ENCODE data around the gene PAQR8.

PAQR8 gene

DNA sequence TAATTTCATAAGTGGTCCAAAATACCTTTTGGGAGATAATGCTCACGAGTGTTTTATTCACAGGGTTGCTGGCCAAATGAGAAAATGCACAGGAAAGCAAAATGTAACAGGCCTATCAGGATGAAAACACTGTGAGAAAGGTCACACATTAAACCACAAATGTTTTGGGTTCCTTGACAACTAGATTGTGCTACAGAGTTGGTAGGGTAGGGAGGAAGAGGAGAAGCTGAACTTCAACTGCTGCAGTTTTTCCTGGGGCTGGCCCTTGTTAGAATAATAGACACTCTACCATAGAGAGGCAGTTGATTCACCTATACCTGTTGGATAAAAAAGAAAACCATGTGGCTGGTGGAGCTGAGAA lies 28.1 kb upstream of the PAQR8 start:
- no peaks in the 10 kb centered on the region for H3K4me1 ChIP-seq (ENCODE audit: insufficient read depth, low read length)
- no peak overlapping the region for H3K27ac ChIP-seq (ENCODE audit: low read length)
- no peak overlapping the region for H2AFZ ChIP-seq (ENCODE audit: low read depth, low read length)
- H4K20me1 ChIP-seq (ENCODE audit: insufficient read depth, low read length), result no peaks in the 10 kb centered on the region
- H3K9me3 ChIP-seq (ENCODE audit: insufficient read depth, low read length, severe bottlenecking), result no peaks in the 10 kb centered on the region
- DNase-seq (no peak), ATAC-seq (ENCODE audit: insufficient read depth, low read depth) (0 out of 3 replicates have a peak, but pooled peaks have one; percentile 31)
- no peak overlapping the region for H3K4me2 ChIP-seq (ENCODE audit: insufficient read depth, low read length)
- no peaks in the 10 kb centered on the region for H3K27me3 ChIP-seq (ENCODE audit: insufficient read depth, low read length, poor library complexity)
- no peak overlapping the region for H3K4me3 ChIP-seq (ENCODE audit: low read depth in 1 of 2, low read length in 2 of 2)
- no peaks in the 10 kb centered on the region for H3K36me3 ChIP-seq (ENCODE audit: insufficient read depth, low read length)
- TF ChIP-seq EZH2 (IDR thresholded peaks at IDR 0.05; ENCODE audit: borderline replicate concordance, low read depth, low read length, severe bottlenecking), result no peak
- TF ChIP-seq, protein P1, sequence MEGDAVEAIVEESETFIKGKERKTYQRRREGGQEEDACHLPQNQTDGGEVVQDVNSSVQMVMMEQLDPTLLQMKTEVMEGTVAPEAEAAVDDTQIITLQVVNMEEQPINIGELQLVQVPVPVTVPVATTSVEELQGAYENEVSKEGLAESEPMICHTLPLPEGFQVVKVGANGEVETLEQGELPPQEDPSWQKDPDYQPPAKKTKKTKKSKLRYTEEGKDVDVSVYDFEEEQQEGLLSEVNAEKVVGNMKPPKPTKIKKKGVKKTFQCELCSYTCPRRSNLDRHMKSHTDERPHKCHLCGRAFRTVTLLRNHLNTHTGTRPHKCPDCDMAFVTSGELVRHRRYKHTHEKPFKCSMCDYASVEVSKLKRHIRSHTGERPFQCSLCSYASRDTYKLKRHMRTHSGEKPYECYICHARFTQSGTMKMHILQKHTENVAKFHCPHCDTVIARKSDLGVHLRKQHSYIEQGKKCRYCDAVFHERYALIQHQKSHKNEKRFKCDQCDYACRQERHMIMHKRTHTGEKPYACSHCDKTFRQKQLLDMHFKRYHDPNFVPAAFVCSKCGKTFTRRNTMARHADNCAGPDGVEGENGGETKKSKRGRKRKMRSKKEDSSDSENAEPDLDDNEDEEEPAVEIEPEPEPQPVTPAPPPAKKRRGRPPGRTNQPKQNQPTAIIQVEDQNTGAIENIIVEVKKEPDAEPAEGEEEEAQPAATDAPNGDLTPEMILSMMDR (IDR thresholded peaks at IDR 0.05; ENCODE audit: borderline replicate concordance, extremely low read depth, low read length, poor library complexity, severe bottlenecking), result no peak
- H3K79me2 ChIP-seq (ENCODE audit: insufficient read depth, low read length), result no peaks in the 10 kb centered on the region
- no peak overlapping the region for H3K9ac ChIP-seq (ENCODE audit: low read depth, low read length)

DNA sequence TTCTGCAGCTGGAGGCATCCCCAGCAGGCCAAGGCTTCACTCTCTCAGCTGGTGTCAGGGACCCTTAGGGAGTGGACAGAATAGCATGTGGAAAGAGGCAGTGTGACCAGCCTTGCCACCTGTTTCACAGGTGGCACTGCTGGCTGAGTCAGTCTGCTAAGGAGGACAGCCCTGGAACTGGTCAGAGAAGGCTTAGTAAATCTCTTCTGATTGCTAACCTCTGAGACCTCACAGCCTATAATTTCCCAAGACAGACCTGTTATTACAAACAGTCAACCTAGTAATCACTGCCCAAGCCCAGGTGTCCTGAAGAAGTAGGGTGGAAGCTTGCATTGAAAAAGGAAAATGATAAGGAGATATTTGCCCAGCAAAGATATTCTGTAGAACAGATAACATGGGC lies 26.4 kb upstream of the PAQR8 start:
- Histone ChIP-seq H3K79me2 (ENCODE audit: insufficient read depth, low read length) (no peaks in the 10 kb centered on the region), H3K9me3 (ENCODE audit: insufficient read depth, low read length, severe bottlenecking) (no peaks in the 10 kb centered on the region), H3K27me3 (ENCODE audit: insufficient read depth, low read length, poor library complexity) (no peaks in the 10 kb centered on the region), H3K36me3 (ENCODE audit: insufficient read depth, low read length) (no peaks in the 10 kb centered on the region), H3K27ac (ENCODE audit: low read length) (no peak overlapping the region), H3K4me2 (ENCODE audit: insufficient read depth, low read length) (no peak overlapping the region), H2AFZ (ENCODE audit: low read depth, low read length) (no peak overlapping the region), H3K4me3 (ENCODE audit: low read depth in 1 of 2, low read length in 2 of 2) (no peak overlapping the region), H3K9ac (ENCODE audit: low read depth, low read length) (no peak overlapping the region), H3K4me1 (ENCODE audit: insufficient read depth, low read length) (no peaks in the 10 kb centered on the region), H4K20me1 (ENCODE audit: insufficient read depth, low read length) (no peaks in the 10 kb centered on the region)
- ATAC-seq (ENCODE audit: insufficient read depth, low read depth) (no peak), DNase-seq (no peak)
- TF ChIP-seq, protein P1 (IDR thresholded peaks at IDR 0.05; ENCODE audit: borderline replicate concordance, extremely low read depth, low read length, poor library complexity, severe bottlenecking), result no peak
- no peak for TF ChIP-seq EZH2 (IDR thresholded peaks at IDR 0.05; ENCODE audit: borderline replicate concordance, low read depth, low read length, severe bottlenecking)

DNA sequence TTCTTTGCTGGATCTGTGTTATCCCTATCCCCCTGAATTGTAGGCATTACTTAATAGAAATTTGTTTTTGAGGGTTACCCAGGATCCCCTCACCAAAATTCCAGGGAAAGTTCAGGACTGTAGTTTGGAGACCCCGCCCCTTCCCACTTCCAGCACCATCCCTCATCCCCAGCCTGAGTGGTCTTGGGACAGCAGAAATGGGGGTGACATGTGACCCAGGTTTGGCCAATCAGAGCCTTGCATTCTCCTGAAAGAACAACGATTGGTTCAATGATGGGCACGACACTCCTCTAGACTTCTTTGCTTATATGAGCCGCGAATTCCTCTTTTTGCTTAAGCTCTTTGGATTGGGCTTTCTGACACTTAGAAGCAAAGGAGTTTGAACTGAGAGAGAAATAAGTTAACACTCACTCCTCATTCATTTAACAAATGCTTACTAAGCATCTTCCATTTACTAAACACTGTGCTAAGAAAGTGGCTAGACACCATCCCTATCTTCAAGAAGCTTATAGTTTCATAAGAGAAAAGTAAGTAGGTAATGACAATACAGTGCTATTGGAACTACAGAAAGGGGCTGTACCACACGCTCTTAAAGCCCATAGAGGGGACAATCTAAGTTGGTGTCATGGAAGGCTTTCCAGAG lies 24.9 kb upstream of the PAQR8 start:
- H3K36me3 ChIP-seq (ENCODE audit: insufficient read depth, low read length), result no peaks in the 10 kb centered on the region
- no peak overlapping the region for H3K4me2 ChIP-seq (ENCODE audit: insufficient read depth, low read length)
- no peaks in the 10 kb centered on the region for H3K9me3 ChIP-seq (ENCODE audit: insufficient read depth, low read length, severe bottlenecking)
- no peaks in the 10 kb centered on the region for H3K27me3 ChIP-seq (ENCODE audit: insufficient read depth, low read length, poor library complexity)
- no peak overlapping the region for H3K27ac ChIP-seq (ENCODE audit: low read length)
- H3K9ac ChIP-seq (ENCODE audit: low read depth, low read length), result no peak overlapping the region
- H3K4me3 ChIP-seq (ENCODE audit: low read depth in 1 of 2, low read length in 2 of 2), result no peak overlapping the region
- DNase-seq, result no peak
- no peak for TF ChIP-seq EZH2 (IDR thresholded peaks at IDR 0.05; ENCODE audit: borderline replicate concordance, low read depth, low read length, severe bottlenecking)
- TF ChIP-seq, protein P1 (IDR thresholded peaks at IDR 0.05; ENCODE audit: borderline replicate concordance, extremely low read depth, low read length, poor library complexity, severe bottlenecking), result no peak
- no peaks in the 10 kb centered on the region for H4K20me1 ChIP-seq (ENCODE audit: insufficient read depth, low read length)
- no peaks in the 10 kb centered on the region for H3K79me2 ChIP-seq (ENCODE audit: insufficient read depth, low read length)
- H3K4me1 ChIP-seq (ENCODE audit: insufficient read depth, low read length), result peaks cover 5% of the 10 kb centered on the region
- H2AFZ ChIP-seq (ENCODE audit: low read depth, low read length), result no peak overlapping the region
- no peak for ATAC-seq (ENCODE audit: insufficient read depth, low read depth)

All from DND-41 (cell line).